ENCODE measurements around the gene LACTB. TPM values are rescaled to one million over a fixed set of nuclear protein-coding genes. Genes with fewer than 3 reads are reported as not detected.

LACTB gene
- total and polyA plus RNA-seq, 2 experiments from 2014 or later, result 26.5 to 31.0 TPM

GRCh38 chr15:63188926-63189871 lies 67.5 kb downstream of the LACTB start, which contains the start of gene RAB8B:
RAB8B (plus strand) TSS chr15:63189606; CDS start chr15:63189625, 19 bp downstream.
- no peaks in the 10 kb centered on the region for H4K20me1 ChIP-seq (ENCODE audit: insufficient read depth, poor library complexity, severe bottlenecking)
- H3K27ac ChIP-seq, result peak within 1 kb of the TSS; percentile 86
- H3K9me3 ChIP-seq (ENCODE audit: low read depth), result no peaks in the 10 kb centered on the region
- TF ChIP-seq CTCF (IDR thresholded peaks at IDR 0.05; ENCODE audit: poor library complexity), result no peak
- TF ChIP-seq EZH2 (IDR thresholded peaks at IDR 0.05; ENCODE audit: borderline replicate concordance), result no peak
- no peak for TF ChIP-seq EZH2phosphoT487 (IDR thresholded peaks at IDR 0.05; ENCODE audit: low read depth, severe bottlenecking, unreplicated experiment)
- no peaks in the 10 kb centered on the region for H3K27me3 ChIP-seq
- H3K4me3 ChIP-seq, result peak within 1 kb of the TSS; percentile 83
- 2% methylated on average over 27 of the region's 77 CpGs for WGBS (ENCODE audit: low lambda C conversion rate, missing lambda C conversion rate)
- peak; percentile 99 for DNase-seq (ENCODE audit: low spot score)
- no peaks in the 10 kb centered on the region for H3K9me2 ChIP-seq (replicated peaks; ENCODE audit: insufficient read depth)
- peaks cover 5% of the 10 kb centered on the region for H3K4me1 ChIP-seq (ENCODE audit: insufficient read depth)
- peak within 1 kb of the TSS; percentile 91 for H3K4me2 ChIP-seq
- peaks cover 45% of the 10 kb centered on the region for H3K79me2 ChIP-seq
- no peaks in the 10 kb centered on the region for H3K36me3 ChIP-seq (replicated peaks; ENCODE audit: insufficient read depth, low read depth)
- H2AFZ ChIP-seq, result peak within 1 kb of the TSS; percentile 98

- Histone ChIP-seq H3K79me2 (peaks cover 55% of the 10 kb centered on the region), H2AFZ (peak overlapping the region; percentile 98)
These were observed 68.5 kb downstream of the LACTB start for GRCh38 chr15:63189941-63190768.

More at GRCh38 chr15:63189941-63190768, 68.5 kb downstream of the LACTB start:
- no peak for DNase-seq (ENCODE audit: low spot score)
- Histone ChIP-seq H3K27ac (peak overlapping the region; percentile 86), H3K4me2 (peak overlapping the region; percentile 91), H3K9me3 (ENCODE audit: low read depth) (no peaks in the 10 kb centered on the region), H3K4me3 (peak overlapping the region; percentile 83), H3K36me3 (replicated peaks; ENCODE audit: insufficient read depth, low read depth) (no peaks in the 10 kb centered on the region), H3K27me3 (no peaks in the 10 kb centered on the region), H3K9me2 (replicated peaks; ENCODE audit: insufficient read depth) (no peaks in the 10 kb centered on the region), H3K4me1 (ENCODE audit: insufficient read depth) (peaks cover 6% of the 10 kb centered on the region), H4K20me1 (ENCODE audit: insufficient read depth, poor library complexity, severe bottlenecking) (no peaks in the 10 kb centered on the region)
- 26% methylated on average over 5 of the region's 10 CpGs for WGBS (ENCODE audit: low lambda C conversion rate, missing lambda C conversion rate)
- TF ChIP-seq CTCF (IDR thresholded peaks at IDR 0.05; ENCODE audit: poor library complexity) (no peak), EZH2 (IDR thresholded peaks at IDR 0.05; ENCODE audit: borderline replicate concordance) (no peak)
